Endothelial cell of umbilical vein (primary cell): ENCODE measurements around the gene TUBA3C. TPM values are rescaled to one million over a fixed set of nuclear protein-coding genes. Genes with fewer than 3 reads are reported as not detected.

Experiments used
- BruUV-seq: library from RNA; stranded (reverse); fragments of 400-500 nt; replicated peaks from 2 replicates; lab custom pipeline; 2021; lab: Mats Ljungman, UMichigan
- CTCF ChIA-PET: fragments of 300-600, 350-600 bp; sonication (Branson Sonifier 250); formaldehyde crosslinking; loops from one replicate; lab custom pipeline; 2021; ENCODE audit warnings: antibody characterized with exemption, inconsistent platforms; lab: Charles Lee
- POLR2A ChIA-PET: fragments of 300-600, 350-600 bp; sonication (Branson Sonifier 250); formaldehyde crosslinking; loops from one replicate; lab custom pipeline; 2021; ENCODE audit warnings: antibody characterized with exemption, inconsistent platforms; lab: Charles Lee
- DNase-seq: peaks from one replicate; pipeline ENCODE4 v3.0.0-alpha.2; 2011; ENCODE audit warnings: low read depth, low spot score
- FAIRE-seq: peaks from 2 replicates; lab custom pipeline; 2011; peaks lifted over from hg19 to GRCh38; lab: Jason Lieb, UNC
- H2AFZ ChIP-seq: 2 replicates; pipeline ENCODE4 v1.6.0; 2012; ENCODE audit warnings: low read depth, low read length, control low read depth, inconsistent platforms
- H3K27ac ChIP-seq: 2 replicates; pipeline ENCODE4 v1.5.1; 2011; ENCODE audit warnings: low read depth, mild to moderate bottlenecking, control low read depth, low read length, moderate library complexity; ENCODE audit not compliant: insufficient read depth
- H3K27me3 ChIP-seq, 2 experiments: 2 replicates each; pipeline versions ENCODE4 v1.6.0 to v1.6.1; 2011; ENCODE audit warnings: low read length in 2 of 2, mixed read lengths in 1 of 2; ENCODE audit not compliant: control insufficient read depth in 2 of 2, insufficient read depth in 2 of 2
- H3K36me3 ChIP-seq, 2 experiments: 2 replicates in 1 of 2; 3 replicates in 1 of 2; pipeline ENCODE4 v1.5.1; 2011; ENCODE audit warnings: low read length in 2 of 2, mild to moderate bottlenecking in 1 of 2, moderate library complexity in 1 of 2; ENCODE audit not compliant: control insufficient read depth in 2 of 2, insufficient read depth in 2 of 2; ENCODE audit errors: extremely low read depth in 1 of 2
- H3K4me1 ChIP-seq: 3 replicates; pipeline ENCODE4 v1.5.1; 2011; ENCODE audit warnings: mild to moderate bottlenecking, low read length; ENCODE audit not compliant: control insufficient read depth, insufficient read depth; ENCODE audit errors: extremely low read depth
- H3K4me2 ChIP-seq: 2 replicates; pipeline ENCODE4 v1.6.1; 2011; ENCODE audit warnings: low read length, control low read depth, mixed read lengths; ENCODE audit not compliant: insufficient read depth
- H3K4me3 ChIP-seq, 3 experiments: fragments of 200-600 bp in 1 of 3; sonication (generic), shearing (Covaris generic) in 1 of 3; replicated peaks in 1 of 3; 2 replicates each; pipeline ENCODE4 v1.5.1; 2011 to 2016; ENCODE audit warnings: control low read depth in 3 of 3, low read length in 3 of 3, mild to moderate bottlenecking in 2 of 3, inconsistent platforms in 1 of 3, low read depth in 1 of 3, moderate library complexity in 1 of 3; ENCODE audit not compliant: insufficient read depth in 1 of 3
- H3K79me2 ChIP-seq: 2 replicates; pipeline ENCODE4 v1.6.0; 2012; ENCODE audit warnings: low read length, inconsistent platforms; ENCODE audit not compliant: control insufficient read depth, insufficient read depth
- H3K9ac ChIP-seq: replicated peaks from 2 replicates; pipeline ENCODE3; 2011; ENCODE audit warnings: low read length, control low read depth; ENCODE audit not compliant: insufficient read depth; ENCODE audit errors: extremely low read depth
- H3K9me1 ChIP-seq: replicated peaks from 3 replicates; pipeline ENCODE4 v1.6.0; 2011; ENCODE audit warnings: mild to moderate bottlenecking, low read length; ENCODE audit not compliant: control insufficient read depth, insufficient read depth; ENCODE audit errors: extremely low read depth
- H3K9me3 ChIP-seq: replicated peaks from 2 replicates; pipeline ENCODE4 v1.5.1; 2012; ENCODE audit warnings: low read length, inconsistent platforms; ENCODE audit not compliant: control insufficient read depth, insufficient read depth
- H4K20me1 ChIP-seq: replicated peaks from 2 replicates; pipeline ENCODE3; 2011; ENCODE audit warnings: mild to moderate bottlenecking, low read length; ENCODE audit not compliant: control insufficient read depth, insufficient read depth; ENCODE audit errors: extremely low read depth
- EZH2 ChIP-seq: IDR thresholded peaks from 2 replicates; pipeline ENCODE4 v1.6.1; 2012; ENCODE audit warnings: borderline replicate concordance, low read depth, mild to moderate bottlenecking, moderate library complexity, low read length, inconsistent platforms; ENCODE audit not compliant: severe bottlenecking
- FOS ChIP-seq: IDR thresholded peaks from 2 replicates; pipeline ENCODE4 v1.6.1; 2011; ENCODE audit warnings: mild to moderate bottlenecking, low read length, moderate library complexity, borderline replicate concordance; ENCODE audit not compliant: insufficient read depth
- GATA2 ChIP-seq: IDR thresholded peaks from 2 replicates; pipeline ENCODE4 v1.7.0; 2011; ENCODE audit warnings: low read depth, mild to moderate bottlenecking, moderate library complexity, mixed read lengths, low read length; ENCODE audit not compliant: insufficient read length, insufficient read depth
- JUN ChIP-seq: IDR thresholded peaks from 2 replicates; pipeline ENCODE4 v1.6.1; 2011; ENCODE audit warnings: borderline replicate concordance, low read depth; ENCODE audit not compliant: insufficient read length, insufficient read depth
- MYC ChIP-seq: IDR thresholded peaks from one replicate; pipeline ENCODE4 v1.6.1; 2011; ENCODE audit warnings: mild to moderate bottlenecking, low read depth, low read length
- POLR2A ChIP-seq: IDR thresholded peaks from 2 replicates; pipeline ENCODE4 v1.6.1; 2012; ENCODE audit warnings: low read depth, mild to moderate bottlenecking, control low read depth, low read length
- dilution Hi-C: fragments of 300-500 bp; cut with MboI; formaldehyde crosslinking; loops from one replicate; pipeline ENCODE4 v1.15.0; 2019; ENCODE audit warnings: low sequenced_read_pairs; ENCODE audit not compliant: extremely low pct_ligation_motif_present
- intact Hi-C: fragments of 100-400 bp; cut with micrococcal nuclease; formaldehyde crosslinking; loops from one replicate; pipeline ENCODE4 v1.10.0; 2022
- polyA plus RNA-seq, 4 experiments: library from polyadenylated mRNA; depleted of rRNA in 3 of 4; stranded (reverse) in 3 of 4; unstranded in 1 of 4; fragments of >200 nt; gene quantifications; 2 replicates each; pipeline versions ENCODE4 v1.2.1 to v1.2.3, GENCODE V29; 2011 to 2012; ENCODE audit warnings: missing spikeins in 1 of 4
- total RNA-seq: library from RNA; stranded (reverse); gene quantifications from 2 replicates; pipeline ENCODE4 v1.2.3, GENCODE V29; 2021
- TF ChIP-seq, protein P1 (sequence below), 2 donors: IDR thresholded peaks; 1 replicate in 1 of 2; 2 replicates in 1 of 2; pipeline ENCODE4 v1.5.1; 2011; ENCODE audit warnings: low read length in 2 of 2, mild to moderate bottlenecking in 2 of 2, moderate library complexity in 2 of 2, control low read depth in 1 of 2, inconsistent platforms in 1 of 2, low read depth in 1 of 2; ENCODE audit not compliant: insufficient read depth in 1 of 2; ENCODE audit errors: extremely low read depth in 1 of 2
- TF ChIP-seq, protein P2 (sequence below): IDR thresholded peaks from 2 replicates; pipeline ENCODE4 v1.6.1; 2011; ENCODE audit not compliant: insufficient read depth, insufficient read length

TUBA3C gene
- total and polyA plus RNA-seq, 2 donors (not counting 3 experiments of a cell fraction or from before 2014, with no cell fraction given): not detected

DNA sequence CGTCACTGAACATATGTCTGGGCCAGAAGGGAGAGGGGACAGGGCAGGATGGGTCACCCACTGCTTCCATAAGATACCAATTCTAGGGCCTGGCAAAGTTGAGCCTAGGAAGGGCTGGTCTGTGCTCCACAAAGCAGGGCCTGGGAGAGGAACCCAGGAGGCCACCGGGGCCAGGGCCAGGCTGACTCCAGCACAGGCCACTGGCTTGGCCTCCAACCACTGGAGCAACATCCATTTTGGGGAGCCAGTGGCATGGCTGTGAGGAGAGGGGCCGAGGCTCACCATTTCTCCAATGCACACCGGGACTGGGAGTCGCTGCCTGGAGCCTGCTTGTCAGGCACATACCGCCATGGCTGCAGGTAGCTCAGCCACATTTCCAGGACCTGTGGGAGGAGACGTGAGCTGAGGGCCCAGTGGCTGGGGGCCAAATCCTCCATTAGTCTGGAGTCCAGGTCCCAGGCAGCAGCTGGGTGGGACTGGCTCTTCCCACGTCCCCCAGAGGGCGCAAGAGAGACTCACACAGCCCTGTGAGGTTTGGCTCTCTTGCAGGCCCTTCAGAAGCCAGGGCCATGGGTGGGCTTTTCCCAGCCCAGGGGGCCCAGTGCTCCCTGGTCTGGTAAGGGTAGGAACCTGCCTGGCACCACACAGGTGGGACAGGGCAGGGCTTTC is 27.7 kb downstream of the TUBA3C start:
- H3K27ac ChIP-seq: no peak overlapping the region
- no peaks in the 10 kb centered on the region for H3K79me2 ChIP-seq
- TF ChIP-seq, protein P1, sequence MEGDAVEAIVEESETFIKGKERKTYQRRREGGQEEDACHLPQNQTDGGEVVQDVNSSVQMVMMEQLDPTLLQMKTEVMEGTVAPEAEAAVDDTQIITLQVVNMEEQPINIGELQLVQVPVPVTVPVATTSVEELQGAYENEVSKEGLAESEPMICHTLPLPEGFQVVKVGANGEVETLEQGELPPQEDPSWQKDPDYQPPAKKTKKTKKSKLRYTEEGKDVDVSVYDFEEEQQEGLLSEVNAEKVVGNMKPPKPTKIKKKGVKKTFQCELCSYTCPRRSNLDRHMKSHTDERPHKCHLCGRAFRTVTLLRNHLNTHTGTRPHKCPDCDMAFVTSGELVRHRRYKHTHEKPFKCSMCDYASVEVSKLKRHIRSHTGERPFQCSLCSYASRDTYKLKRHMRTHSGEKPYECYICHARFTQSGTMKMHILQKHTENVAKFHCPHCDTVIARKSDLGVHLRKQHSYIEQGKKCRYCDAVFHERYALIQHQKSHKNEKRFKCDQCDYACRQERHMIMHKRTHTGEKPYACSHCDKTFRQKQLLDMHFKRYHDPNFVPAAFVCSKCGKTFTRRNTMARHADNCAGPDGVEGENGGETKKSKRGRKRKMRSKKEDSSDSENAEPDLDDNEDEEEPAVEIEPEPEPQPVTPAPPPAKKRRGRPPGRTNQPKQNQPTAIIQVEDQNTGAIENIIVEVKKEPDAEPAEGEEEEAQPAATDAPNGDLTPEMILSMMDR (IDR thresholded peaks at IDR 0.05; ENCODE audit: extremely low read depth in 1 of 2, insufficient read depth in 1 of 2, low read depth in 1 of 2, low read length in 2 of 2): no peak
- TF ChIP-seq POLR2A: no peak
- TF ChIP-seq GATA2: no peak
- TF ChIP-seq, protein P2, sequence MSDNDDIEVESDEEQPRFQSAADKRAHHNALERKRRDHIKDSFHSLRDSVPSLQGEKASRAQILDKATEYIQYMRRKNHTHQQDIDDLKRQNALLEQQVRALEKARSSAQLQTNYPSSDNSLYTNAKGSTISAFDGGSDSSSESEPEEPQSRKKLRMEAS: no peak
- FAIRE-seq (no peak), DNase-seq (no peak)
- H3K36me3 ChIP-seq: no peaks in the 10 kb centered on the region
- peaks cover 14% of the 10 kb centered on the region for H3K9me3 ChIP-seq
- no peak overlapping the region for H3K4me2 ChIP-seq
- H3K9ac ChIP-seq: no peak overlapping the region
- BruUV-seq: no TSS peak
- H4K20me1 ChIP-seq: no peaks in the 10 kb centered on the region
- no peak overlapping the region for H3K4me3 ChIP-seq
- intact Hi-C loops (no loop called here), dilution Hi-C loops (no loop called here)
- CTCF ChIA-PET: no interaction called here
- H3K4me1 ChIP-seq: no peaks in the 10 kb centered on the region
- H3K27me3 ChIP-seq: no peaks in the 10 kb centered on the region
- no peak overlapping the region for H2AFZ ChIP-seq
- POLR2A ChIA-PET: no interaction called here
- H3K9me1 ChIP-seq: no peaks in the 10 kb centered on the region

DNA sequence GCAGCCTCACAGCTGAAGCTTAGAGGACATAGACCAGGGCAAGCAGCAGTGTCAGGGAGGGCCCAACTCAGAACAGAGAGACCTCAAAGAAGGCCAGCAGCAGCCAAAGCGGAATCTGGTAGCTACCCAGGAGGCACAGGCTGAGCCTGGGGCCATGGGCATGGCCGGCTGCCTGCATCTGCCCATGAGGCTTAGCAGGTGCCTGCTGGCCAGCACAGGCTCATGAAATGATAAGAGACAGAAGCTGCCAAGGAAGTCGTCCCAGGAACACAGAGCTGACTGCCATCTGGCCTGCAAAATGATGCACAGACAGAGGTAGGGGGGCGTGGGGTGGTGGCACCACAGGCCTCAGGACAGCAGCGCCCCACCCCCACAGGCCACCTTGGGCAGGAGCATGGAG is 29.2 kb downstream of the TUBA3C start:
- Histone ChIP-seq H3K27ac (no peak overlapping the region), H3K36me3 (no peaks in the 10 kb centered on the region), H3K4me3 (no peak overlapping the region), H4K20me1 (no peaks in the 10 kb centered on the region), H3K27me3 (no peaks in the 10 kb centered on the region), H3K4me2 (no peak overlapping the region), H3K9me3 (peaks cover 16% of the 10 kb centered on the region), H3K9ac (no peak overlapping the region), H3K9me1 (no peaks in the 10 kb centered on the region), H3K4me1 (no peaks in the 10 kb centered on the region), H3K79me2 (no peaks in the 10 kb centered on the region), H2AFZ (no peak overlapping the region)
- dilution Hi-C loops (no loop called here), intact Hi-C loops (no loop called here)
- no TSS peak for BruUV-seq
- FAIRE-seq (no peak), DNase-seq (no peak)
- TF ChIP-seq MYC (no peak), FOS (no peak), POLR2A (no peak), EZH2 (no peak), JUN (no peak), GATA2 (no peak)
- TF ChIP-seq, protein P2: no peak
- TF ChIP-seq, protein P1 (IDR thresholded peaks at IDR 0.05; ENCODE audit: extremely low read depth in 1 of 2, insufficient read depth in 1 of 2, low read depth in 1 of 2, low read length in 2 of 2): no peak
- POLR2A ChIA-PET: no interaction called here
- CTCF ChIA-PET: no interaction called here
